ENCODE data around the gene PTPN3.
"Not testable (repeated sequence)": the region's sequence is repeated elsewhere in the genome, so short reads cannot be mapped to it uniquely, and the experiment has no call there.

PTPN3 gene

GRCh38 chr9:109498195-109499092 lies at the start of gene PTPN3:
Gene PTPN3, minus strand, starts transcription at chr9:109498307. Its CDS starts 34,873 bp downstream, at chr9:109463434.
- no peak for FAIRE-seq

GRCh38 chr9:109544954-109545353 lies 46.8 kb upstream of the PTPN3 start:
- not testable (repeated sequence) for FAIRE-seq

GRCh38 chr9:109542922-109543321 lies 44.8 kb upstream of the PTPN3 start:
- FAIRE-seq: no peak

GRCh38 chr9:109538346-109538745 lies 40.2 kb upstream of the PTPN3 start:
- FAIRE-seq: no peak

- no peak for FAIRE-seq
Observed at GRCh38 chr9:109537288-109537687, 39.2 kb upstream of the PTPN3 start.

- no peak for FAIRE-seq
Observed at GRCh38 chr9:109536859-109537258, 38.8 kb upstream of the PTPN3 start.

GRCh38 chr9:109535365-109535764 lies 37.3 kb upstream of the PTPN3 start:
- no peak for FAIRE-seq

- FAIRE-seq: no peak
Observed at GRCh38 chr9:109534151-109534550, 36.0 kb upstream of the PTPN3 start.

GRCh38 chr9:109532652-109533051 lies 34.5 kb upstream of the PTPN3 start:
- not testable (repeated sequence) for FAIRE-seq

- no peak for FAIRE-seq
Observed at GRCh38 chr9:109522106-109522505, 24.0 kb upstream of the PTPN3 start.

GRCh38 chr9:109520475-109521132 lies 22.5 kb upstream of the PTPN3 start:
- FAIRE-seq: no peak

- no peak for FAIRE-seq
Observed at GRCh38 chr9:109519366-109519765, 21.3 kb upstream of the PTPN3 start.

- FAIRE-seq: no peak
Observed at GRCh38 chr9:109518621-109519335, 20.7 kb upstream of the PTPN3 start.

GRCh38 chr9:109517901-109518377 lies 19.8 kb upstream of the PTPN3 start:
- FAIRE-seq: no peak

- FAIRE-seq: no peak
Observed at GRCh38 chr9:109513871-109514270, 15.8 kb upstream of the PTPN3 start.

- FAIRE-seq: no peak
Observed at GRCh38 chr9:109512170-109512756, 14.2 kb upstream of the PTPN3 start.

- no peak for FAIRE-seq
Observed at GRCh38 chr9:109510506-109510905, 12.4 kb upstream of the PTPN3 start.

GRCh38 chr9:109510042-109510441 lies 11.9 kb upstream of the PTPN3 start:
- FAIRE-seq: not testable (repeated sequence)

- no peak for FAIRE-seq
Observed at GRCh38 chr9:109509611-109510010, 11.5 kb upstream of the PTPN3 start.

GRCh38 chr9:109507421-109507838 lies 9.3 kb upstream of the PTPN3 start:
- no peak for FAIRE-seq

GRCh38 chr9:109506097-109506712 lies 8.1 kb upstream of the PTPN3 start:
- FAIRE-seq: no peak

- no peak for FAIRE-seq
Observed at GRCh38 chr9:109504689-109505088, 6.6 kb upstream of the PTPN3 start.
